ACC112 (cell line): ENCODE data around the gene TGFBI.

Source experiments
- H2AFZ ChIP-seq: fragments of 200-600 bp; sonication (generic); one replicate; pipeline ENCODE4 v1.6.0; 2017; ENCODE audit warnings: antibody characterized with exemption, low read length; ENCODE audit not compliant: unreplicated experiment
- H3K27ac ChIP-seq: fragments of 200-600 bp; sonication (generic); 2 replicates; pipeline ENCODE4 v1.5.1; 2014; ENCODE audit warnings: low read depth, mild to moderate bottlenecking, antibody characterized with exemption, low read length, moderate library complexity
- H3K27me3 ChIP-seq: fragments of 200-600 bp; sonication (generic); 2 replicates; pipeline ENCODE4 v1.6.1; 2014; ENCODE audit warnings: mild to moderate bottlenecking, antibody characterized with exemption, low read length, moderate library complexity, mixed read lengths; ENCODE audit not compliant: insufficient read depth
- H3K36me3 ChIP-seq: fragments of 200-600 bp; sonication (generic); 2 replicates; pipeline ENCODE4 v1.6.1; 2016; ENCODE audit warnings: mild to moderate bottlenecking, antibody characterized with exemption, low read length, moderate library complexity, mixed read lengths; ENCODE audit not compliant: insufficient read depth
- H3K4me1 ChIP-seq: fragments of 200-600 bp; sonication (generic); one replicate; pipeline ENCODE4 v1.6.1; 2016; ENCODE audit warnings: low read length, mixed read lengths; ENCODE audit not compliant: insufficient read depth, unreplicated experiment, control insufficient read depth
- H3K4me3 ChIP-seq: fragments of 200-600 bp; sonication (generic); 2 replicates; pipeline ENCODE4 v1.5.1; 2014; ENCODE audit warnings: mild to moderate bottlenecking, low read depth, low read length
- H3K79me2 ChIP-seq: fragments of 200-600 bp; sonication (generic); one replicate; pipeline ENCODE4 v1.6.0; 2016; ENCODE audit warnings: low read length; ENCODE audit not compliant: control insufficient read depth, unreplicated experiment, insufficient read depth

Gene TGFBI

DNA sequence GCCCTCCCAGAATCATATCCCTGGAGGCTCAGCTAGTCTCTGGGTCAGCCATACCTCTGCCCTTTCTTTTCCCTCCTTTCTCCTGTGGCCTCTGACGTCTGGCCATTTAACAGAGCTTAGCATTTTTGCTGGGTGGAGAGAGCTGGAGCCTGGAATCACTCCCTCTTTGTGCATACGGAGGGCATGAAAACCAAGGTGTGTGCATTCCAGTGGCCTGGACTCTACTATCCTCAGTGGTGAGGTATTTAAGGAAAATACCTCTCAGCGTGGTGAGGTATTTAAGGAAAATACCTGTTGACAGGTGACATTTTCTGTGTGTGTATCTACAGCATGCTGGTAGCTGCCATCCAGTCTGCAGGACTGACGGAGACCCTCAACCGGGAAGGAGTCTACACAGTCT lies 27.5 kb downstream of the TGFBI start:
- Histone ChIP-seq H3K27me3 (no peaks in the 10 kb centered on the region), H3K4me3 (no peak overlapping the region), H3K4me1 (peaks cover 76% of the 10 kb centered on the region), H3K79me2 (peaks cover 5% of the 10 kb centered on the region), H3K36me3 (peaks cover 70% of the 10 kb centered on the region), H3K27ac (peak overlapping the region; percentile 89), H2AFZ (no peak overlapping the region)

DNA sequence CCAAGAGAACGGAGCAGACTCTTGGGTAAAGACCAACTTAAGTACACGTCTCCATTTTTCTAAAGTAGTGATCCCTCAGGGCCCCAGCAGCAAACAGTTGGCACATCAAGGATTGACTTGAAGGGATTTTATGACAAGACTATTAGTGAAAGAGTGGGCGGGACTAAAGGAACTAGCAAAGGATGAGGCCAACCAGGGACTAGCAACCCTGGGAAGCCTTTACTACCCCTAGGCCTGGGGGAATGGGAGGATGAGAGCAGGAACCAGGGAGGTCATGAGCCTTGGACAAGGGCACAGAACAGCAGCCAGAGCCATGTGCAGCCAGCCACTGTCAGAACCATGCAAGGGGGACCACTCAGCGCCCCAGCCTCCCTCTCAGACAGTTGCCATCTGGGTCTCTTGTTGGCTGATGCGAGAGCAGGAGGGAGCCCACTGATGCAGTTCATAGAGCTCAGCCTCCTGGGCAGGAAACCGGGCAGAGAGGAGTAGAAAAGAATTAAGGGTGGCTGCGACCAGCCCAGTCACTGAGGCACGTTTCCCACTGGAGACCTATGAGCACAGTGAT lies 28.1 kb downstream of the TGFBI start:
- H3K4me1 ChIP-seq = peaks cover 74% of the 10 kb centered on the region
- H3K36me3 ChIP-seq = peaks cover 74% of the 10 kb centered on the region
- H3K27ac ChIP-seq = peak overlapping the region; percentile 89
- H3K79me2 ChIP-seq = peaks cover 2% of the 10 kb centered on the region
- H3K4me3 ChIP-seq = no peak overlapping the region
- H2AFZ ChIP-seq = no peak overlapping the region
- no peaks in the 10 kb centered on the region for H3K27me3 ChIP-seq

DNA sequence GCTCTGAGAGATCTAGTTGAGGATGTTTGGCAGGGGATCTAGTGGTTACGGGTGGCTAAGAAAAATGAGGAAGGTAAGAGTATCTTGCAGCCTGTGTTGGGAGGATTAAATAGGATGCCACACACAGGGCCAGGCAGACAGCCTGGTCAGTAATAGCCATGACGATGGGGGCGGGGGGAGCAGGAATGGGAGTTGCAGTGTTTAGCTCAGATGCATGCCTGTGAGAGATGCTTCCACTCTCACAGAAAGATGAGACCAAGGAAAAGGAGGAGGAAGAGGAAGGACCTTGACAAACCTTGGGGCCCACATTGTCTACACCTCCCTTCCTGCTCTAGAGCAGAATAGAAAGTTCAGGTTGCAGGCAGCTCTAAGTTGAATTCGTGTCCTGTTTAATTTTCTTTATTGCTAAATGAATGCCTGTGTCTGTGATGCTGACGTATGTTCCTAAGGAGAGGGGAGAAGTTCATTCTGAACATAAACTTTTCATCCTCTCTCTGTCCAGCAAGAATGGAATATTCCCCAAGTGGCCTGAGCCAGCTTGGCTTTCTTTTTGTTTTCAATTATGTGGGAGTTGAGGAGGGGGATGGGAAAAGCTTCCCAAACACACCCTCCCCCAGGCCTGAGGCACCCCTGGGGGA lies 28.7 kb downstream of the TGFBI start:
- no peaks in the 10 kb centered on the region for H3K27me3 ChIP-seq
- no peak overlapping the region for H2AFZ ChIP-seq
- peaks cover 75% of the 10 kb centered on the region for H3K36me3 ChIP-seq
- peaks cover 67% of the 10 kb centered on the region for H3K4me1 ChIP-seq
- H3K79me2 ChIP-seq = peaks cover 2% of the 10 kb centered on the region
- peak overlapping the region; percentile 89 for H3K27ac ChIP-seq
- H3K4me3 ChIP-seq = no peak overlapping the region

DNA sequence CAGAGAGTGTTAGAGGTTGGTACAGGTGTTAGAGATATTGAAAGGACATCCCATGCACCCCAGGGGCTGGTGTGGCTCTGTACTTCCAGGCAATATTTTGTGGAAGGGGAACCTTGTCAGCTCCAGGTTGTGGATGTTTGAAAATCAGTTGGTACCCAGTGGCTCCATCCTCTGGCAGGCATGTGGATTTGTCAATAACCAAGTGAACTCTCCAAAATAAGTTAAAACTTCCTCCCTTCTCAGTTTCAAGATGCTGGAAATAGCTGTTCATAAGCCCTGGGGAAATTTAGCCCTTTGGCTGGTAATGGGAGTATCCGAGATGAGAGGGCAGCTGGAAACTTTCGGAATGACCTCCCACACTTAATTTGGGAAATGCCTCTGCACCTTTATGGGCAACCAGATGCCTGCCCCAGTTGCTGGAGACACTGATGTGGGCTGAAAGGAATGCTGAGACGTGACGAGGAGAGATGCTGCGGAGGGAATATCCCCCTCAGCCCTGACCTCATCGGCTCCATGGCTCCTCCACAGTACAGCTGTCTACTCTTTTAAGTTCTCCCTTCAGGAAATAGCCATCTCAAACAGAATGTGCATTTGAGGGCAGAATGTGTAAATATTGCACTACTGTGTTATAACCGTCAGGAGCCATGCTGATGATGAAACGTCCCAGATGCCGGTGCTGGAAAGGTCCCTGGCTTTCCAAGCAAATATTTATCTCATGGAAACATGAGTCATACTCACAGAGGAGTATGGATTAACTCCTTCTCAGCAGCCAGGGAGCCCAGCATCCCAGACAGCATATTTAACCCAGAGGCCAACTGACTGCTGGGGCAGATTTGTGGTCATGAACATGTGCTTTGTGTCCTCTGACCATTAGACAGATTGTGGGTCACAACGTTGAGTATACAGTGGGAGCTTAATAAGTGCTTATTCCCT lies 29.5 kb downstream of the TGFBI start:
- Histone ChIP-seq H3K4me1 (peaks cover 59% of the 10 kb centered on the region), H3K27me3 (no peaks in the 10 kb centered on the region), H2AFZ (no peak overlapping the region), H3K36me3 (peaks cover 79% of the 10 kb centered on the region), H3K79me2 (peaks cover 2% of the 10 kb centered on the region), H3K27ac (peak overlapping the region; percentile 89), H3K4me3 (no peak overlapping the region)

DNA sequence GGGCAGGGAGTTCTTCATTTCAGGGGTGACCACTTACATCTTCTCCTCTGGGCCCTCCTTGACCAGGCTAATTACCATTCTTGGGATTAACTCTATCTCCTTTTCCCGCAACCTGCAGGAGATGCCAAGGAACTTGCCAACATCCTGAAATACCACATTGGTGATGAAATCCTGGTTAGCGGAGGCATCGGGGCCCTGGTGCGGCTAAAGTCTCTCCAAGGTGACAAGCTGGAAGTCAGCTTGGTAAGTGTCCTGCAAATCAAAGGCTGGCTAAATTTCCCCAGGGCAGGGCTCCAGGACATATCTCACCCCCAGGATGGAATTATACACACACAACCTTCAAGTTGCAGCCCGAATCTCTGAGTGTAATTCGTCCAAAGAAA lies 30.2 kb downstream of the TGFBI start:
- peaks cover 83% of the 10 kb centered on the region for H3K36me3 ChIP-seq
- no peak overlapping the region for H3K4me3 ChIP-seq
- peaks cover 2% of the 10 kb centered on the region for H3K79me2 ChIP-seq
- peak overlapping the region; percentile 89 for H3K27ac ChIP-seq
- H3K27me3 ChIP-seq = no peaks in the 10 kb centered on the region
- H2AFZ ChIP-seq = no peak overlapping the region
- peaks cover 53% of the 10 kb centered on the region for H3K4me1 ChIP-seq

DNA sequence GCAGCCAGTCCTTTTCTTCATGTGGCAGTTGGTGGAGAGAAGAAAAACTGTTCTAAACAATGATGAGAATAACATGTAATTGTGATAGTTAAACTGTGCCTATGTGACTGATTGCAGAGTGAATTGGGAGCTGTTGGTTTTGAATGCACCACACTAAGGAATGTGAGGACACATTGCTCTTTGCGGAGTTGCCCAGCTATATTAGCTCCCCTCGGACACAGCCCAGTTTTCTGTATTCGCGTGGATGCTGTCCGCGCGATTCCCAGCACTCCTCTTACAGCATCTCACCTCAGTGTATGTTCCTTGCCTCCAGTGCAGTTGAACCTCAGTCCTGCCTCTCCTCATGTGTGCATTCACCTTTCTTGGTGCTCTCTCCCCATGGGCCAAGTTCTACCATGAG lies 32.2 kb downstream of the TGFBI start:
- Histone ChIP-seq H3K27me3 (no peaks in the 10 kb centered on the region), H3K79me2 (no peaks in the 10 kb centered on the region), H3K4me3 (no peak overlapping the region), H2AFZ (no peak overlapping the region), H3K27ac (peak overlapping the region; percentile 14), H3K36me3 (peaks cover 69% of the 10 kb centered on the region), H3K4me1 (peaks cover 37% of the 10 kb centered on the region)

DNA sequence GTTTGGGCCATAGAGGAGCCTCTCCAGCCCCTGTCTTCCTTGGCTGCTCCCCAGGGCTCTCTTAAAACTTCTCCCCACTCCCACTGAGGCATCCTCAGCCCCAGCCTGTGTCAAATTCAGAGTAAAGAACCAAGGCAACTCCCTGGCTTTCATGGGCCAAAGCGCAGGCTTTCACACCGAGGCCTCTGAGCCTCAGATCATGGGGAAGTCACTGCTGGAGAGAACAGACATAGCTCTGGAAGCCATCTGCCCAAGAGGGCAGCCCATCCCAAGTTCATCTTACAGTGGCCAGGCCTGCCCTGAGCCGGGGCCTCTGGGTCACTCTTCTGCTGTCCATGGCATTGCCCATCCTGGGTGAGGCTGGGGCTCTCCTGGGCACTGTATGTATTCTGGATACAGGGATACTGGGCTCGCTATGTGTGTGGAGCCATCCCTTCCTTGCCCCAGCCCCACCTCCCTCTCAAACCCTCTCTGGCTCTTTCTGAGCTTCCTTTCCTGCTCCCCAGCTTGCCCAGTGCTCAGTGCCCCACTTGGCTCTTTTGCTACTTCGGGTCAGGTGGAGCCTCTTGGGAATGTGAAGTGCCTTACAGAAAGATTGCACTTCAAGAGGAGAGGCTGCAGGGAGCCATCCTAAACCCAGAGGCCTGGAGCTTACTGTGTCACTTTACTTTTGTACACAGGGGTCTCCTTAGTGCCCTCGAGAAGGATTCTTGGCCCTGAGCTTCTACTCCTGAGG lies 33.0 kb downstream of the TGFBI start:
- Histone ChIP-seq H3K4me3 (no peak overlapping the region), H3K27me3 (no peaks in the 10 kb centered on the region), H3K79me2 (no peaks in the 10 kb centered on the region), H2AFZ (no peak overlapping the region), H3K27ac (peak overlapping the region; percentile 14), H3K4me1 (peaks cover 28% of the 10 kb centered on the region), H3K36me3 (peaks cover 61% of the 10 kb centered on the region)

DNA sequence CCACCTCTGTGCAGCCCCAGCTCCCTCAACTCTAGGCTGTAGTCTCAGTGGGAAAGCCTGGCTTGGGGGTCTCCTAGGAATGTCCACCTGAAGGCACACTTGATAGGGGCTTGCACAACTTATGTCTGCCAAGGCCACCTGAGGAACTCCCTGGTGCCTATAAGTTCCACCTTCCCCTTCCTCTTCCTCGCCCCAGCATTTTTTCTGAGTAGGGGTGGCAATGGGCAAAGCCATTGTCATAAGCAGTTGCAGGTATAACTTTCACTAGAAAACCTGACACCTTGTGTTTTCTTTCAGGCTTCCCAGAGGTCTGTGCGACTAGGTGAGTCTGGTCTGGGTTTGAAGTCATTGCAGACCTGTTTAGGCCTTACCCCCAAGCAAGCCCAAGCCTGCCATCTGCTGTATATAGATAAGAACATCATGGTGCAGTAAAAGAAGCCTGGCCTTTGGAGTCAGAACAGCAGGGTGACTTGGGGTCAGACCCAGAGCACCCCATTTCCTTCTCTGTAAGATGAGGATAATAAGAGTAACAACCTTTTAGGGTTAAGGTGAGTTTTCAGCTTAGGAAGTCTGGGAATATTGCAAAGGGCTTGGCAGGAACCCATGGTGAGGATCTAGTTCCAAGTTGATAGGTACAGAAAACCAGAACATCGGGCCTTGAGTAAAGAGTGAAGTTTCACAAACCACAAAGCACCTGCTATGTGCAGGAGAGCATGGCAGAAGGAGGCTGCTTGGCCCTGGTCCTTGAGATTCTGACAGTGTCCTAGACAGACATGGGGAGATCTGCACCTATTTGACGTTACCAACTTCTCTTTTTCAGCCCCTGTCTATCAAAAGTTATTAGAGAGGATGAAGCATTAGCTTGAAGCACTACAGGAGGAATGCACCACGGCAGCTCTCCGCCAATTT lies 33.8 kb downstream of the TGFBI start:
- no peak overlapping the region for H2AFZ ChIP-seq
- peaks cover 53% of the 10 kb centered on the region for H3K36me3 ChIP-seq
- no peak overlapping the region for H3K4me3 ChIP-seq
- H3K4me1 ChIP-seq = peaks cover 20% of the 10 kb centered on the region
- H3K27ac ChIP-seq = peak overlapping the region; percentile 13; the same call in 1 of the 2 replicates
- no peaks in the 10 kb centered on the region for H3K27me3 ChIP-seq
- H3K79me2 ChIP-seq = no peaks in the 10 kb centered on the region

DNA sequence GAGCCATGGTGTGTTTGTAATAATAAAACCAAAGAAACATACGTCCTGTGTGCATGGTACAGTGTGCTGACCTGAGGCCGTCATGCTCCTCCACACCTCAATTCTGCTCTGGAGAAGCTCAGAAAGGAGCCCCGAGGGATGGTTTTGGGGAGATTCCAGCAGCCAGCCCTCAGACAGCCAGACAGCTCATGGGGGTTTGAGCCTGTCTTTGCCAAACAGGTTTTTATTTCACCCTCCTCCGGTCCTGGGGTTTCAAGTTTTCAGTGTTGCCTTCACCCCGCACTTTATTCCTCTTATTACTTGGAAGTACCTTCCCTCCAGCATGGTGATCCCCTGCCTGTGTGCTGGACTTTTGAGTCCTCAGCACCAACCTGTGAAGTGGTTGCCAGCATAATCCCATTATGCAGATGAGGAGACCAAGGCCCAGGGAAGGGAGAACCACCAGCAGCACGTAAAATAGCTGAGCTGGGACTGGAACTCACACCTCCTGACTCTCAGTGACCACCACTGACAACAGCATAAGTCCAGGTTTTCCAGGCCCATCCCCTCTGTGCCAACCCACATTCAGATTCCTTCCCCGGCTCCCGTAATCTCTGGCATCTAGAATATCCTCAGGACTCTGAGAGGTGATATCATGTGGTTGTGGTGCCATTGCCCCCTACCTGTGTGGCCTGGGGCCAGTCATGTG lies 35.1 kb downstream of the TGFBI start:
- Histone ChIP-seq H3K79me2 (no peaks in the 10 kb centered on the region), H3K36me3 (peaks cover 53% of the 10 kb centered on the region), H2AFZ (no peak overlapping the region), H3K27ac (peak overlapping the region; percentile 43; the same call in 1 of the 2 replicates), H3K4me1 (peaks cover 7% of the 10 kb centered on the region), H3K4me3 (no peak overlapping the region), H3K27me3 (no peaks in the 10 kb centered on the region)
